Endothelial cell of umbilical vein (primary cell): ENCODE results near the gene PYY. TPM values are rescaled to one million over a fixed set of nuclear protein-coding genes. Genes with fewer than 3 reads are reported as not detected.

Source experiments
- BruUV-seq: library from RNA; stranded (reverse); fragments of 400-500 nt; replicated peaks from 2 replicates; lab custom pipeline; 2021; lab: Mats Ljungman, UMichigan
- CTCF ChIA-PET: fragments of 300-600, 350-600 bp; sonication (Branson Sonifier 250); formaldehyde crosslinking; loops from one replicate; lab custom pipeline; 2021; ENCODE audit warnings: antibody characterized with exemption, inconsistent platforms; lab: Charles Lee
- POLR2A ChIA-PET: fragments of 300-600, 350-600 bp; sonication (Branson Sonifier 250); formaldehyde crosslinking; loops from one replicate; lab custom pipeline; 2021; ENCODE audit warnings: antibody characterized with exemption, inconsistent platforms; lab: Charles Lee
- DNase-seq: peaks from one replicate; pipeline ENCODE4 v3.0.0-alpha.2; 2011; ENCODE audit warnings: low read depth, low spot score
- FAIRE-seq: peaks from 2 replicates; lab custom pipeline; 2011; peaks lifted over from hg19 to GRCh38; lab: Jason Lieb, UNC
- H2AFZ ChIP-seq: 2 replicates; pipeline ENCODE4 v1.6.0; 2012; ENCODE audit warnings: low read depth, low read length, control low read depth, inconsistent platforms
- H3K27ac ChIP-seq: 2 replicates; pipeline ENCODE4 v1.5.1; 2011; ENCODE audit warnings: low read depth, mild to moderate bottlenecking, control low read depth, low read length, moderate library complexity; ENCODE audit not compliant: insufficient read depth
- H3K27me3 ChIP-seq, 2 experiments: 2 replicates each; pipeline versions ENCODE4 v1.6.0 to v1.6.1; 2011; ENCODE audit warnings: low read length in 2 of 2, mixed read lengths in 1 of 2; ENCODE audit not compliant: control insufficient read depth in 2 of 2, insufficient read depth in 2 of 2
- H3K36me3 ChIP-seq, 2 experiments: 2 replicates in 1 of 2; 3 replicates in 1 of 2; pipeline ENCODE4 v1.5.1; 2011; ENCODE audit warnings: low read length in 2 of 2, mild to moderate bottlenecking in 1 of 2, moderate library complexity in 1 of 2; ENCODE audit not compliant: control insufficient read depth in 2 of 2, insufficient read depth in 2 of 2; ENCODE audit errors: extremely low read depth in 1 of 2
- H3K4me1 ChIP-seq: 3 replicates; pipeline ENCODE4 v1.5.1; 2011; ENCODE audit warnings: mild to moderate bottlenecking, low read length; ENCODE audit not compliant: control insufficient read depth, insufficient read depth; ENCODE audit errors: extremely low read depth
- H3K4me2 ChIP-seq: 2 replicates; pipeline ENCODE4 v1.6.1; 2011; ENCODE audit warnings: low read length, control low read depth, mixed read lengths; ENCODE audit not compliant: insufficient read depth
- H3K4me3 ChIP-seq, 3 experiments: fragments of 200-600 bp in 1 of 3; sonication (generic), shearing (Covaris generic) in 1 of 3; replicated peaks in 1 of 3; 2 replicates each; pipeline ENCODE4 v1.5.1; 2011 to 2016; ENCODE audit warnings: control low read depth in 3 of 3, low read length in 3 of 3, mild to moderate bottlenecking in 2 of 3, inconsistent platforms in 1 of 3, low read depth in 1 of 3, moderate library complexity in 1 of 3; ENCODE audit not compliant: insufficient read depth in 1 of 3
- H3K79me2 ChIP-seq: 2 replicates; pipeline ENCODE4 v1.6.0; 2012; ENCODE audit warnings: low read length, inconsistent platforms; ENCODE audit not compliant: control insufficient read depth, insufficient read depth
- H3K9ac ChIP-seq: replicated peaks from 2 replicates; pipeline ENCODE3; 2011; ENCODE audit warnings: low read length, control low read depth; ENCODE audit not compliant: insufficient read depth; ENCODE audit errors: extremely low read depth
- H3K9me1 ChIP-seq: replicated peaks from 3 replicates; pipeline ENCODE4 v1.6.0; 2011; ENCODE audit warnings: mild to moderate bottlenecking, low read length; ENCODE audit not compliant: control insufficient read depth, insufficient read depth; ENCODE audit errors: extremely low read depth
- H3K9me3 ChIP-seq: replicated peaks from 2 replicates; pipeline ENCODE4 v1.5.1; 2012; ENCODE audit warnings: low read length, inconsistent platforms; ENCODE audit not compliant: control insufficient read depth, insufficient read depth
- H4K20me1 ChIP-seq: replicated peaks from 2 replicates; pipeline ENCODE3; 2011; ENCODE audit warnings: mild to moderate bottlenecking, low read length; ENCODE audit not compliant: control insufficient read depth, insufficient read depth; ENCODE audit errors: extremely low read depth
- EZH2 ChIP-seq: IDR thresholded peaks from 2 replicates; pipeline ENCODE4 v1.6.1; 2012; ENCODE audit warnings: borderline replicate concordance, low read depth, mild to moderate bottlenecking, moderate library complexity, low read length, inconsistent platforms; ENCODE audit not compliant: severe bottlenecking
- FOS ChIP-seq: IDR thresholded peaks from 2 replicates; pipeline ENCODE4 v1.6.1; 2011; ENCODE audit warnings: mild to moderate bottlenecking, low read length, moderate library complexity, borderline replicate concordance; ENCODE audit not compliant: insufficient read depth
- GATA2 ChIP-seq: IDR thresholded peaks from 2 replicates; pipeline ENCODE4 v1.7.0; 2011; ENCODE audit warnings: low read depth, mild to moderate bottlenecking, moderate library complexity, mixed read lengths, low read length; ENCODE audit not compliant: insufficient read length, insufficient read depth
- JUN ChIP-seq: IDR thresholded peaks from 2 replicates; pipeline ENCODE4 v1.6.1; 2011; ENCODE audit warnings: borderline replicate concordance, low read depth; ENCODE audit not compliant: insufficient read length, insufficient read depth
- MYC ChIP-seq: IDR thresholded peaks from one replicate; pipeline ENCODE4 v1.6.1; 2011; ENCODE audit warnings: mild to moderate bottlenecking, low read depth, low read length
- POLR2A ChIP-seq: IDR thresholded peaks from 2 replicates; pipeline ENCODE4 v1.6.1; 2012; ENCODE audit warnings: low read depth, mild to moderate bottlenecking, control low read depth, low read length
- POLR2AphosphoS5 ChIP-seq: IDR thresholded peaks from 2 replicates; pipeline ENCODE4 v1.6.1; 2012; ENCODE audit warnings: low read depth, mild to moderate bottlenecking, control low read depth, low read length, moderate library complexity; ENCODE audit not compliant: insufficient read depth
- dilution Hi-C: fragments of 300-500 bp; cut with MboI; formaldehyde crosslinking; loops from one replicate; pipeline ENCODE4 v1.15.0; 2019; ENCODE audit warnings: low sequenced_read_pairs; ENCODE audit not compliant: extremely low pct_ligation_motif_present
- intact Hi-C: fragments of 100-400 bp; cut with micrococcal nuclease; formaldehyde crosslinking; loops from one replicate; pipeline ENCODE4 v1.10.0; 2022
- polyA plus RNA-seq, 4 experiments: library from polyadenylated mRNA; depleted of rRNA in 3 of 4; stranded (reverse) in 3 of 4; unstranded in 1 of 4; fragments of >200 nt; gene quantifications; 2 replicates each; pipeline versions ENCODE4 v1.2.1 to v1.2.3, GENCODE V29; 2011 to 2012; ENCODE audit warnings: missing spikeins in 1 of 4
- total RNA-seq: library from RNA; stranded (reverse); gene quantifications from 2 replicates; pipeline ENCODE4 v1.2.3, GENCODE V29; 2021
- TF ChIP-seq, protein P1 (sequence below), 2 donors: IDR thresholded peaks; 1 replicate in 1 of 2; 2 replicates in 1 of 2; pipeline ENCODE4 v1.5.1; 2011; ENCODE audit warnings: low read length in 2 of 2, mild to moderate bottlenecking in 2 of 2, moderate library complexity in 2 of 2, control low read depth in 1 of 2, inconsistent platforms in 1 of 2, low read depth in 1 of 2; ENCODE audit not compliant: insufficient read depth in 1 of 2; ENCODE audit errors: extremely low read depth in 1 of 2
- TF ChIP-seq, protein P2 (sequence below): IDR thresholded peaks from 2 replicates; pipeline ENCODE4 v1.6.1; 2011; ENCODE audit not compliant: insufficient read depth, insufficient read length

Gene PYY
- total and polyA plus RNA-seq, 2 donors (not counting 3 experiments of a cell fraction or from before 2014, with no cell fraction given) = not detected

DNA sequence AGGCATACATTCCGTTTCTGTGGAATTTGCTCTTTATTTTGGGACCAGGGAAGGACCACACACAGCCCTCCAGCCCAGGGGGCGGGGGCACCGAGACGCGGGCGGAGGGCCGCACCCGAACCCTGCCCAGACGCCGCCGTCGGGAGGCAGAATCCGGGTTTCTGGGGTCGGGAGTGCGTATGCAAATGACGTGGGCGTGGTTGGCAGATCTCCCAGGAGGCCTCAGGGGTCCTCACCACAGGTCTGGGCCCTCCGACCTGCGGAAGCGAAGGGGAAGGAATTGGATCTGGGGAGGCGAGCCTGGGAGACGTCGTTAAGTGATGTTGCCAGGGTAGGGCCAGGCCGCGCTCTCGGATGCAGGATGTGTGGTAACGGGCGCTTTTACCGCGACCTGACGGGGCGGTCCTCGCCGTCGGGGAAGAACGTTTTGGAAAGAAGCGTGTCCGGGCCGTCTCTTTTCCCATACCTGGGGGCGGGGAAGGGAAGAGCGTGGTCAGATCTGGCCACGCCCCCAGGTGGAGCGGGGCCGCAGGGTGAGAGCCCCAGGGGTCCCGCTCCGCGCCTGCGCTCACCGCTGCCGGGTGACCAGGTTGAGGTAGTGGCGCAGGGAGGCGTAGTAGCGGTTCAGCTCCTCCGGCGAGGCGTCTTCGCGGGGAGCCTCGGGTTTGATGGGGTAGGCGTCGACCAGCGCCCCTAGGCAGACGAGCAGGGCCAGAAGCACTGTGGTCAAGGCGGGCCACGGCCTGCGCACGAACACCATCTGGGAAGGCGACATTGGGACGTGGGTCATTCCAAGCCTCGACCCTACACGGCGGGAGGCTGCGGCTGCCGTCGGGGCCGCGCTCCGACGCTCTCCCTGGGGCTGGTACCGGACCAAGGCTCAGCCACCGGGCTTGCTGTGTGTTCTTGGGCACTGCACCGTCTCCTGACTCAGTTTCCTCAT is 745 bp downstream of the PYY start:
- Histone ChIP-seq H2AFZ (no peak overlapping the region), H3K4me2 (no peak overlapping the region), H3K9me3 (no peaks in the 10 kb centered on the region), H3K4me3 (no peak overlapping the region), H3K9ac (no peak overlapping the region), H3K4me1 (peaks cover 2% of the 10 kb centered on the region), H3K27ac (no peak overlapping the region), H3K79me2 (no peaks in the 10 kb centered on the region), H3K9me1 (no peaks in the 10 kb centered on the region), H4K20me1 (no peaks in the 10 kb centered on the region), H3K27me3 (peaks cover 40 to 44% of the 10 kb centered on the region in 2 experiments), H3K36me3 (no peaks in the 10 kb centered on the region)
- intact Hi-C loops (no loop called here), dilution Hi-C loops (no loop called here)
- no TSS peak for BruUV-seq
- peak; percentile 99 for TF ChIP-seq EZH2
- TF ChIP-seq FOS = no peak
- DNase-seq = no peak
- FAIRE-seq = peak; percentile 40
- CTCF ChIA-PET = interaction anchor here (1.2 to 2.1 kb wide), 2 partner anchors 9 kb away, joined by 5 to 15 read pairs; no protein-coding TSS in a partner anchor
- POLR2A ChIA-PET = no interaction called here

DNA sequence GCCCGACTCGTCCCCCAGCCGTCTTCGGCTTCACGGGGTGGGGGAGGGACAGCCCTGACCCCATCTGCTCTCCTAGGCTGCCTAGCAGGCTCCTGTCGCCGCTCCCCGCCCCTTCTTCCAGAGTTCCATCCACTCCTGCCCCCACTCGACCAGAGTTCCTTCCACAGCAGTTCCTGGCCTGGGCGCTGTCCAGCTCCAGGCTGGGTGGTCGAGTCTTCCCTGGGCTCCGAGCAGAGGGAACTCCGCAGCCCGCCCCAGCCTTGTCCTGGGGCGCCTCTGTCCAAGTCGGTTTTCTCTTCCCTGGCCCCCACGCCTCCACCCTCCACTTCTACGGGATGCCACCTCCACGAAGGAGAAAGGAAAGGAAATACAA is 1.4 kb downstream of the PYY start:
- no TSS peak for BruUV-seq
- Histone ChIP-seq H3K27me3 (peaks cover 40 to 44% of the 10 kb centered on the region in 2 experiments), H3K79me2 (no peaks in the 10 kb centered on the region), H3K9ac (no peak overlapping the region), H3K36me3 (no peaks in the 10 kb centered on the region), H3K27ac (no peak overlapping the region), H4K20me1 (no peaks in the 10 kb centered on the region), H3K4me1 (peaks cover 2% of the 10 kb centered on the region), H2AFZ (no peak overlapping the region), H3K4me3 (no peak overlapping the region), H3K4me2 (no peak overlapping the region), H3K9me3 (no peaks in the 10 kb centered on the region), H3K9me1 (no peaks in the 10 kb centered on the region)
- intact Hi-C loops = no loop called here
- POLR2A ChIA-PET = no interaction called here
- CTCF ChIA-PET = interaction anchor here (1.2 to 2.6 kb wide), 3 partner anchors 9 to 89 kb away, joined by 5 to 7 read pairs (median 5); no protein-coding TSS in a partner anchor
- DNase-seq (no peak), FAIRE-seq (no peak)
- TF ChIP-seq POLR2A (no peak), POLR2AphosphoS5 (no peak), JUN (no peak), GATA2 (no peak), MYC (no peak), EZH2 (no peak), FOS (no peak)
- TF ChIP-seq, protein P1, sequence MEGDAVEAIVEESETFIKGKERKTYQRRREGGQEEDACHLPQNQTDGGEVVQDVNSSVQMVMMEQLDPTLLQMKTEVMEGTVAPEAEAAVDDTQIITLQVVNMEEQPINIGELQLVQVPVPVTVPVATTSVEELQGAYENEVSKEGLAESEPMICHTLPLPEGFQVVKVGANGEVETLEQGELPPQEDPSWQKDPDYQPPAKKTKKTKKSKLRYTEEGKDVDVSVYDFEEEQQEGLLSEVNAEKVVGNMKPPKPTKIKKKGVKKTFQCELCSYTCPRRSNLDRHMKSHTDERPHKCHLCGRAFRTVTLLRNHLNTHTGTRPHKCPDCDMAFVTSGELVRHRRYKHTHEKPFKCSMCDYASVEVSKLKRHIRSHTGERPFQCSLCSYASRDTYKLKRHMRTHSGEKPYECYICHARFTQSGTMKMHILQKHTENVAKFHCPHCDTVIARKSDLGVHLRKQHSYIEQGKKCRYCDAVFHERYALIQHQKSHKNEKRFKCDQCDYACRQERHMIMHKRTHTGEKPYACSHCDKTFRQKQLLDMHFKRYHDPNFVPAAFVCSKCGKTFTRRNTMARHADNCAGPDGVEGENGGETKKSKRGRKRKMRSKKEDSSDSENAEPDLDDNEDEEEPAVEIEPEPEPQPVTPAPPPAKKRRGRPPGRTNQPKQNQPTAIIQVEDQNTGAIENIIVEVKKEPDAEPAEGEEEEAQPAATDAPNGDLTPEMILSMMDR (IDR thresholded peaks at IDR 0.05; ENCODE audit: extremely low read depth in 1 of 2, insufficient read depth in 1 of 2, low read depth in 1 of 2, low read length in 2 of 2) = no peak
- TF ChIP-seq, protein P2, sequence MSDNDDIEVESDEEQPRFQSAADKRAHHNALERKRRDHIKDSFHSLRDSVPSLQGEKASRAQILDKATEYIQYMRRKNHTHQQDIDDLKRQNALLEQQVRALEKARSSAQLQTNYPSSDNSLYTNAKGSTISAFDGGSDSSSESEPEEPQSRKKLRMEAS = no peak
- dilution Hi-C loops = no loop called here
